A549 (cell line): ENCODE measurements around the gene SKI. TPM values are rescaled to one million over a fixed set of nuclear protein-coding genes. Genes with fewer than 3 reads are reported as not detected.
A peak's percentile ranks its signal among the peaks of the same experiment; 100 is the strongest.

ENCODE experiments used
- ATAC-seq, 2 experiments: fragments of 200-7000 bp in 1 of 2; fragments of >200 bp in 1 of 2; cut with Nextera tagmentation in 1 of 2; cut with Tn5 transposase in 1 of 2; 3 replicates each; pipeline versions ENCODE4 v1.8.0 to v1.9.1; 2018 to 2020; ENCODE audit warnings: mild to moderate bottlenecking in 1 of 2, moderate library complexity in 1 of 2
- CTCF ChIA-PET: fragments of 300-600 bp; sonication (Branson Sonifier 250); formaldehyde crosslinking; extraction: SDS; loops from one replicate; lab custom pipeline; 2021; ENCODE audit warnings: antibody characterized with exemption, inconsistent platforms; lab: Yijun Ruan, JAX
- POLR2A ChIA-PET: fragments of 350-600 bp; formaldehyde crosslinking; extraction: SDS; loops from one replicate; lab custom pipeline; 2021; ENCODE audit warnings: antibody characterized with exemption, inconsistent platforms; lab: Yijun Ruan, JAX
- DNase-seq, 2 experiments: peaks; one replicate each; pipeline versions ENCODE4 v3.0.0 to v3.0.0-alpha.2; 2011 to 2016; ENCODE audit warnings: low read depth in 1 of 2, low spot score in 1 of 2
- FAIRE-seq: peaks from 2 replicates; lab custom pipeline; 2011; peaks lifted over from hg19 to GRCh38; lab: Jason Lieb, UNC
- H3K27ac ChIP-seq, 2 experiments: fragments of >200 bp; sonication (Bioruptor Twin); formaldehyde crosslinking; 3 replicates each; pipeline ENCODE4 v1.5.1; 2016 to 2017
- H3K4me1 ChIP-seq: fragments of >200 bp; sonication (Bioruptor Twin); formaldehyde crosslinking; 3 replicates; pipeline ENCODE4 v1.6.1; 2016
- H3K4me2 ChIP-seq: fragments of >200 bp; sonication (Bioruptor Twin); formaldehyde crosslinking; 3 replicates; pipeline ENCODE4 v1.6.1; 2016
- H3K4me3 ChIP-seq: fragments of >200 bp; sonication (Bioruptor Twin); formaldehyde crosslinking; 3 replicates; pipeline ENCODE4 v1.5.1; 2016
- H3K9me3 ChIP-seq: fragments of >200 bp; sonication (Bioruptor Twin); formaldehyde crosslinking; 3 replicates; pipeline ENCODE4 v1.6.1; 2016
- BHLHE40 ChIP-seq: IDR thresholded peaks from 2 replicates; pipeline ENCODE4 v1.6.1; 2012; ENCODE audit warnings: low read depth, low read length, inconsistent platforms
- CBX2 ChIP-seq: fragments of 200-600 bp; sonication (generic); IDR thresholded peaks from 2 replicates; pipeline ENCODE4 v1.6.1; 2016; ENCODE audit warnings: low read depth, mild to moderate bottlenecking, borderline replicate concordance
- CHD4 ChIP-seq: fragments of 200-600 bp; sonication (generic); IDR thresholded peaks from 2 replicates; pipeline ENCODE4 v1.6.1; 2016; ENCODE audit warnings: antibody characterized with exemption, mild to moderate bottlenecking, borderline replicate concordance
- ESRRA ChIP-seq: fragments of 150-350 bp; IDR thresholded peaks from 2 replicates; pipeline ENCODE4 v1.6.1; 2014; ENCODE audit warnings: mild to moderate bottlenecking, low read length, borderline replicate concordance
- FOXS1 ChIP-seq: fragments of 250-450 bp; sonication (Bioruptor Pico); IDR thresholded peaks from 2 replicates; pipeline ENCODE4 v1.5.0; 2020; ENCODE audit warnings: mild to moderate bottlenecking, moderate library complexity
- HDAC2 ChIP-seq: fragments of 200-600 bp; sonication (generic); IDR thresholded peaks from 2 replicates; pipeline ENCODE4 v1.6.1; 2016
- HOXB13 ChIP-seq: fragments of 250-450 bp; sonication (Bioruptor Pico); IDR thresholded peaks from 2 replicates; pipeline ENCODE4 v1.5.0; 2020; ENCODE audit warnings: low read depth, mild to moderate bottlenecking, moderate library complexity
- HOXB5 ChIP-seq: fragments of 250-450 bp; sonication (Bioruptor Pico); IDR thresholded peaks from 2 replicates; pipeline ENCODE4 v1.5.0; 2020; ENCODE audit warnings: mild to moderate bottlenecking, moderate library complexity
- JUN ChIP-seq, 2 experiments: fragments of >200 bp; sonication (Bioruptor Twin); formaldehyde crosslinking; IDR thresholded peaks; 2 replicates in 1 of 2; 3 replicates in 1 of 2; pipeline ENCODE4 v1.6.1; 2016 to 2017
- KDM1A ChIP-seq: fragments of 200-600 bp; sonication (generic); IDR thresholded peaks from 2 replicates; pipeline ENCODE4 v1.6.1; 2016; ENCODE audit warnings: low read depth, mild to moderate bottlenecking
- MAX ChIP-seq: IDR thresholded peaks from 2 replicates; pipeline ENCODE4 v1.6.1; 2012
- NPAS2 ChIP-seq: fragments of 250-450 bp; sonication (Bioruptor Pico); IDR thresholded peaks from 2 replicates; pipeline ENCODE4 v1.8.0; 2022; ENCODE audit warnings: mild to moderate bottlenecking, moderate library complexity, borderline replicate concordance
- NR3C1 ChIP-seq: fragments of >200 bp; sonication (Bioruptor Twin); formaldehyde crosslinking; IDR thresholded peaks from 3 replicates; pipeline ENCODE4 v1.6.1; 2017
- PBX3 ChIP-seq: IDR thresholded peaks from 2 replicates; pipeline ENCODE4 v1.6.1; 2012
- PHF8 ChIP-seq: fragments of 200-600 bp; sonication (generic); IDR thresholded peaks from 2 replicates; pipeline ENCODE4 v1.6.1; 2016; ENCODE audit warnings: low read depth, mild to moderate bottlenecking, antibody characterized with exemption, moderate library complexity, borderline replicate concordance
- RAD21 ChIP-seq, 2 experiments: fragments of >200 bp in 1 of 2; sonication (Bioruptor Twin) in 1 of 2; formaldehyde crosslinking in 1 of 2; IDR thresholded peaks in 1 of 2; conservative IDR thresholded peaks in 1 of 2; 2 replicates in 1 of 2; 3 replicates in 1 of 2; pipeline ENCODE4 v1.6.1; 2012 to 2018; ENCODE audit warnings: inconsistent platforms in 1 of 2
- RCOR1 ChIP-seq: fragments of 150-350 bp; IDR thresholded peaks from 2 replicates; pipeline ENCODE4 v1.6.1; 2014; ENCODE audit warnings: antibody characterized with exemption, low read length, low read depth
- TFCP2L1 ChIP-seq: fragments of 250-450 bp; sonication (Bioruptor Pico); IDR thresholded peaks from 2 replicates; pipeline ENCODE4 v1.5.0; 2021; ENCODE audit warnings: mild to moderate bottlenecking
- TP53 ChIP-seq: fragments of 250-450 bp; sonication (Bioruptor Pico); IDR thresholded peaks from 2 replicates; pipeline ENCODE4 v1.5.0; 2021; ENCODE audit warnings: mild to moderate bottlenecking, moderate library complexity
- WGBS: methylation state at CpG from one replicate; pipeline ENCODE4 v1.1.6; 2017; ENCODE audit errors: missing lambda C conversion rate; 5-methylcytosine and 5-hydroxymethylcytosine counted together
- polyA plus RNA-seq, 4 experiments: library from polyadenylated mRNA; depleted of rRNA in 3 of 4; stranded (reverse); fragments of >200 nt; fragmentation: RNase III in 1 of 4; extraction: RNeasy Plus Mini Kit Qiagen cat#74134 plus additional on column Dnase treatment in 1 of 4; gene quantifications; 2 replicates in 3 of 4; 3 replicates in 1 of 4; pipeline ENCODE4 v1.2.3, GENCODE V29; 2011 to 2017
- TF ChIP-seq, protein P1 (sequence below): IDR thresholded peaks from 2 replicates; pipeline ENCODE4 v1.6.1; 2012; ENCODE audit warnings: low read depth, borderline replicate concordance
- TF ChIP-seq, protein P2 (sequence below): fragments of 450-650 bp; IDR thresholded peaks from 2 replicates; pipeline ENCODE4 v1.6.1; 2014; ENCODE audit warnings: antibody characterized with exemption
- TF ChIP-seq, protein P3 (sequence below): fragments of 200-600 bp; sonication (generic); IDR thresholded peaks from 2 replicates; pipeline ENCODE4 v1.6.1; 2016; ENCODE audit warnings: antibody characterized with exemption, mild to moderate bottlenecking, moderate library complexity

SKI gene
- polyA plus RNA-seq, 2 of the 4 experiments (the other 2 are of a cell fraction) = 2.8 to 12.0 TPM

DNA sequence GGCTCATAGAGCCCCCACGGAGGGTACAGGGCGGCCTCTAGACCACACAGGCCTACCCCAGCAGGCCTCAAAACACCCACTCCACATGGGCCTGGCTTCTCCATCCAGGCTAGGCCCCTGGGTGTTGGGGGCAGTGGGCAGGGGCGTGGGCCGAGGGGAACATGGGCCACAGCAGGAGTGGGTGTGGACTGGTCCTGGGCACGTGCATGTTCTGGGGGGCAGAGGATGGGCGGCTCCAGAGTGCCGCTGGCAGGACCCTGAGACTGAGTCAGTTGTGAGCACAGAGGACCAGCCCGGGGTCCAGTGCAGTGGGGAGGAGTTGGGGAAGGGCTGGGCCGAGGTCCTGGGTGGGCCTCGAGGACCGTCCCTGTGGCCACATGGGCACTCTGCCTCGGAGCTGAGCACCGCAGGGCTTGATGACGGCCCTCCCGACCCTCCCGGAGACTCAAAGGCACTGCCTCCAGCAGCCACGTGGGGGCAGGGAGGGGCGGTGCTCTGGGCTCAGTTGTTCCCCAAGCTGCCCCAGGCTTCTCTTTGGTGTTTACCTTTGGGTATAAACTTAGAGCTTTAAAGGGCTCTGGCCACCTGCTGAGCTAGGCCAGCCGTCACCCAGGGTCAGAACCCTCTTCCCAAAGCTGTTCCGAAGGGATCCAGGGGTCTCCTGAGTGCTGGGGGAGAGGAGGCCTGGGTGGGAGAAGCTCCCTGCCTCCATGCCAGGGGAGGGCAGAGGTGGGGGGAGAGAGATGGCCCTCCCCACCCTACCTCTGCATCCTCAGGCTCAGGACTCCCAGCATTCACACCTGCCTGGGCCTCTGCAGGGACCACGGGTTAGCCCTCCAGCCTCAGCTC, 83.3 kb downstream of the SKI start:
- FAIRE-seq = no peak
- ATAC-seq = peak; percentile 55 to 75
- Histone ChIP-seq H3K27ac (peak overlapping the region; percentile 59 to 100; a peak in 5 of 6 replicates), H3K4me1 (peaks cover 34% of the 10 kb centered on the region), H3K9me3 (no peaks in the 10 kb centered on the region), H3K4me3 (no peak overlapping the region), H3K4me2 (peak overlapping the region; percentile 45)
- ChIA-PET CTCF (interaction anchor here (0.9 to 2.4 kb wide), 6 partner anchors 10 to 116 kb away, joined by 3 to 12 read pairs (median 4); partner anchors contain the start of gene FAAP20), POLR2A (interaction anchor here (0.8 kb wide), 1 partner anchor 80 kb away, joined by 3 read pairs; the partner anchor contains the start of genes MORN1 and RER1)
- 21% methylated on average over 12 of the region's 21 CpGs for WGBS
- TF ChIP-seq FOXS1 (CRISPR knock-in tag) (no peak), ESRRA (no peak), PHF8 (no peak), MAX (peak; percentile 52; the same call in 1 of the 2 replicates), CHD4 (no peak), NPAS2 (CRISPR knock-in tag) (no peak), KDM1A (no peak), TFCP2L1 (CRISPR knock-in tag) (no peak), BHLHE40 (no peak), RAD21 (conservative IDR thresholded peaks at IDR 0.05 in 1 of 2, IDR thresholded peaks at IDR 0.05 in 1 of 2) (0 out of 5 replicates have a peak, but pooled peaks of 1 of the 2 experiments have one; percentile 9), HDAC2 (no peak), CBX2 (no peak), HOXB13 (CRISPR knock-in tag) (no peak), TP53 (CRISPR knock-in tag) (no peak), HOXB5 (CRISPR knock-in tag) (no peak)
- TF ChIP-seq, protein P1, sequence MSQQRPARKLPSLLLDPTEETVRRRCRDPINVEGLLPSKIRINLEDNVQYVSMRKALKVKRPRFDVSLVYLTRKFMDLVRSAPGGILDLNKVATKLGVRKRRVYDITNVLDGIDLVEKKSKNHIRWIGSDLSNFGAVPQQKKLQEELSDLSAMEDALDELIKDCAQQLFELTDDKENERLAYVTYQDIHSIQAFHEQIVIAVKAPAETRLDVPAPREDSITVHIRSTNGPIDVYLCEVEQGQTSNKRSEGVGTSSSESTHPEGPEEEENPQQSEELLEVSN = no peak
- TF ChIP-seq, protein P2, sequence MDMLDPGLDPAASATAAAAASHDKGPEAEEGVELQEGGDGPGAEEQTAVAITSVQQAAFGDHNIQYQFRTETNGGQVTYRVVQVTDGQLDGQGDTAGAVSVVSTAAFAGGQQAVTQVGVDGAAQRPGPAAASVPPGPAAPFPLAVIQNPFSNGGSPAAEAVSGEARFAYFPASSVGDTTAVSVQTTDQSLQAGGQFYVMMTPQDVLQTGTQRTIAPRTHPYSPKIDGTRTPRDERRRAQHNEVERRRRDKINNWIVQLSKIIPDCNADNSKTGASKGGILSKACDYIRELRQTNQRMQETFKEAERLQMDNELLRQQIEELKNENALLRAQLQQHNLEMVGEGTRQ = 0 out of 2 replicates have a peak, but pooled peaks have one; percentile 18
- TF ChIP-seq, protein P3, sequence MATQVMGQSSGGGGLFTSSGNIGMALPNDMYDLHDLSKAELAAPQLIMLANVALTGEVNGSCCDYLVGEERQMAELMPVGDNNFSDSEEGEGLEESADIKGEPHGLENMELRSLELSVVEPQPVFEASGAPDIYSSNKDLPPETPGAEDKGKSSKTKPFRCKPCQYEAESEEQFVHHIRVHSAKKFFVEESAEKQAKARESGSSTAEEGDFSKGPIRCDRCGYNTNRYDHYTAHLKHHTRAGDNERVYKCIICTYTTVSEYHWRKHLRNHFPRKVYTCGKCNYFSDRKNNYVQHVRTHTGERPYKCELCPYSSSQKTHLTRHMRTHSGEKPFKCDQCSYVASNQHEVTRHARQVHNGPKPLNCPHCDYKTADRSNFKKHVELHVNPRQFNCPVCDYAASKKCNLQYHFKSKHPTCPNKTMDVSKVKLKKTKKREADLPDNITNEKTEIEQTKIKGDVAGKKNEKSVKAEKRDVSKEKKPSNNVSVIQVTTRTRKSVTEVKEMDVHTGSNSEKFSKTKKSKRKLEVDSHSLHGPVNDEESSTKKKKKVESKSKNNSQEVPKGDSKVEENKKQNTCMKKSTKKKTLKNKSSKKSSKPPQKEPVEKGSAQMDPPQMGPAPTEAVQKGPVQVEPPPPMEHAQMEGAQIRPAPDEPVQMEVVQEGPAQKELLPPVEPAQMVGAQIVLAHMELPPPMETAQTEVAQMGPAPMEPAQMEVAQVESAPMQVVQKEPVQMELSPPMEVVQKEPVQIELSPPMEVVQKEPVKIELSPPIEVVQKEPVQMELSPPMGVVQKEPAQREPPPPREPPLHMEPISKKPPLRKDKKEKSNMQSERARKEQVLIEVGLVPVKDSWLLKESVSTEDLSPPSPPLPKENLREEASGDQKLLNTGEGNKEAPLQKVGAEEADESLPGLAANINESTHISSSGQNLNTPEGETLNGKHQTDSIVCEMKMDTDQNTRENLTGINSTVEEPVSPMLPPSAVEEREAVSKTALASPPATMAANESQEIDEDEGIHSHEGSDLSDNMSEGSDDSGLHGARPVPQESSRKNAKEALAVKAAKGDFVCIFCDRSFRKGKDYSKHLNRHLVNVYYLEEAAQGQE = no peak
- DNase-seq = peak; percentile 61 to 62

- ChIA-PET CTCF (interaction anchor here (0.9 to 2.6 kb wide), 7 partner anchors 10 to 117 kb away, joined by 3 to 10 read pairs (median 3); partner anchors contain the start of gene FAAP20), POLR2A (no interaction called here)
- DNase-seq (no peak), FAIRE-seq (no peak), ATAC-seq (peak in 1 of 2 experiments; percentile 4; a peak in 3 of 6 replicates)
- peaks cover 34% of the 10 kb centered on the region for H3K4me1 ChIP-seq
- H3K4me2 ChIP-seq = peak overlapping the region; percentile 45
- H3K27ac ChIP-seq = peak overlapping the region; percentile 59 to 100; a peak in 4 of 6 replicates
- H3K4me3 ChIP-seq = no peak overlapping the region
- TF ChIP-seq PBX3 = no peak
- no peak for TF ChIP-seq TFCP2L1 (CRISPR knock-in tag)
- TF ChIP-seq CBX2 = no peak
- no peak for TF ChIP-seq NR3C1
- no peak for TF ChIP-seq RCOR1
- no peak for TF ChIP-seq JUN (IDR thresholded peaks at IDR 0.05)
- no peaks in the 10 kb centered on the region for H3K9me3 ChIP-seq
- 80% methylated on average over 6 of the region's 10 CpGs for WGBS
Observed at GRCh38 chr1:2312160-2312514, 84.0 kb downstream of the SKI start.
